T47D (cell line): ENCODE data around the gene CFAP73.
"Not testable (repeated sequence)": the region's sequence is repeated elsewhere in the genome, so short reads cannot be mapped to it uniquely, and the experiment has no call there.

ENCODE experiments used
- DNase-seq, 2 experiments: peaks; one replicate each; pipeline versions ENCODE4 v3.0.0 to v3.0.0-alpha.2; 2011 to 2012; ENCODE audit warnings: low read depth in 1 of 2, low spot score in 1 of 2
- JUND ChIP-seq: IDR thresholded peaks from 2 replicates; pipeline ENCODE4 v1.6.1; 2012; ENCODE audit warnings: low read depth
- in situ Hi-C: cut with HindIII; loops from 2 replicates; pipeline ENCODE4 v1.10.0; 2016; ENCODE audit warnings: low sequenced_read_pairs, low pct_unique_long_range_greater_than_20kb

CFAP73 gene

DNA sequence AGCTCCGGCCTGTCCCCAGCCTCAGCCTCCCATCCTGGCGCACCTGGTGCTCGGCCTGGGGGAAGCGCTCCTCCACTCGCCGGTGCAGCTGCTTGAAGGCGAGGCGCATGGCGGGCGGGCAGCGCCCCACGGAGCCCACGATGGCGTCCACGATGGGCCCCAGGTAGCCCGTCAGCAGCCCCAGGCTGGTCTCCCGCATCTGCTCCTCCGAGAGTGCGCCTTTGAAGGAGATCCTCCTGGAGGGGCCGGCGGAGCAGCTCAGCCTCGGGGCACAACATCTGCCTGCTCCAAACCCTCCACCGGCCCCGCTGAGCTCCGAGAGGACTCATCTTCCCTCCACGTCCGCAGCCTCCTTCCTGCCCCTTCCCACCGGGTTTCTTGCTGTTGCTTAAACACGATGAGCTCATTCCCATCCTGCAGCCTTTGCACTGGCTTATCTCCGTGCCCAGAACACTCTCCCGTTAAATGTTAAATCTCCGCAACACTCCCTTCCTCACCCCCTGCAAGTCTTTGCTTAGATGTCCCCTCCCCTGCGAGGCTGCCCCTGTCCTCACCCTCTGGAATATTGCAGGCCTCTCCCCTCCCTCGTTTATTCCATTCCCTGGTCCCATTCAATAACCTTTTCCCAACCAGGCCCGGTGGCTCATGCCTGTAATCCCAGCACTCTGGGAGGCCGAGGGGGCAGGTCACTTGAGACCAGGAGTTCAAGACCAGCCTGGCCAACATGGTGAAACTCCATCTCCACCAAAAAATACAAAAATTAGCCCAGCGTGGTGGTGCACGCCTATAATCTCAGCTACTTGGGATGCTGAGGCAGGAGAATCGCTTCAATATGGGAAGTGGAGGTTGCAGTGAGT, 37.3 kb upstream of the CFAP73 start:
- no peak for TF ChIP-seq JUND
- DNase-seq = no peak
- in situ Hi-C loops = no loop called here

DNA sequence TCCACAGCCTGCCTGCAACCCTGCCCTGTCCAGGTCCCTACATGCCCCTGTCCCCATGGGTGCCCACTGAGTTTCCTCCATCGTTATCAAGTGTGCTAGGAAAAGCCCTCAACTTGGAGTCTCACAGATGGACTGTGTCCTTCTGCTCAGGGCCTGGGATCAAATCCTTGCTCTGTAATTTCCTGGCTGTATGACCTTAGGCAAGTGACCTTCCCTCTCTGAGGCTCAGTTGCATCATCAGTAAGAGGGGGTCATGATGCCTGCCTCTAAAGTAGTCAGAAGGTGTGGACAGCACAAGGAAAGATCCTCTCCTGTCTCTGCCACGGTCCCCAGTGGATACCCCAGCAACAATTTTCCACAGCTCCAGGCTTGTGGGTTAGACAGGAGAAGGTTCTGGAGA, 36.1 kb upstream of the CFAP73 start:
- TF ChIP-seq JUND = no peak
- no peak for DNase-seq
- in situ Hi-C loops = no loop called here

DNA sequence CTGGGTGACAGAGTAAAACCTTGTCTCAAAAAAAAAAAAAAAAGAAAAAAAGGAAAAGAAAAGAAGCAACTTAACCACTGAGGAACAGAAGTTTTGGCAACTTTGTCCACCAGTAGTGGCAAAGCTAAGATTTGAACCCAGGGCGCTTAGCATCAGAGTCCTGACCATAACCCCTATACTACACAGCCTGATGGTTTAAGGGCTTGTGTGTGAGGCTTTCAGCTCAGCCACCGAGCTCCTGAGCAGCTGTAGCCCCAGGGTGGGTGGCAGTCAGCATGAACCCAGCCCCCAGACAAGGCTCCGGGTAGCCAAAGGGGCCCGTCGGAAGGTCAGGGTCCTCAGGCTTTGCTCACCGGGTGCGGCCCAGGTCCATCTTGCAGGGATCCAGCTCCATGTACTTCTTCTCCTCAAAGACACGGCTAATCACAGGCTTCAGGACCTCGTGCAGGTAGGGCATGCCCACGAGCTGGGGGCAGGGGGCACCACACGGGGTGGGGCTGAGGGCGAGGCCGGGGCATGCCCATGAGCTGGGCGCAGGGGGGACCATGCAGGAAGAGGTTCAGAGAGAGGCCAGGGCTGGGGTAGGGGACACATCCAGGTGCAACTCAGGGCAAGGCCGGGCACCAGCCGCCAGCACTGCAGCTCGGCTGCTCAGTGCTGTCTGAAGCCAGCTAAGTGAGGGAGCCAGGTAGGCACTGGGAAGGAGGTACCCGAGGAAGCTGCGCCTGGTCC, 34.9 kb upstream of the CFAP73 start:
- TF ChIP-seq JUND = no peak
- DNase-seq = no peak
- in situ Hi-C loops = no loop called here

DNA sequence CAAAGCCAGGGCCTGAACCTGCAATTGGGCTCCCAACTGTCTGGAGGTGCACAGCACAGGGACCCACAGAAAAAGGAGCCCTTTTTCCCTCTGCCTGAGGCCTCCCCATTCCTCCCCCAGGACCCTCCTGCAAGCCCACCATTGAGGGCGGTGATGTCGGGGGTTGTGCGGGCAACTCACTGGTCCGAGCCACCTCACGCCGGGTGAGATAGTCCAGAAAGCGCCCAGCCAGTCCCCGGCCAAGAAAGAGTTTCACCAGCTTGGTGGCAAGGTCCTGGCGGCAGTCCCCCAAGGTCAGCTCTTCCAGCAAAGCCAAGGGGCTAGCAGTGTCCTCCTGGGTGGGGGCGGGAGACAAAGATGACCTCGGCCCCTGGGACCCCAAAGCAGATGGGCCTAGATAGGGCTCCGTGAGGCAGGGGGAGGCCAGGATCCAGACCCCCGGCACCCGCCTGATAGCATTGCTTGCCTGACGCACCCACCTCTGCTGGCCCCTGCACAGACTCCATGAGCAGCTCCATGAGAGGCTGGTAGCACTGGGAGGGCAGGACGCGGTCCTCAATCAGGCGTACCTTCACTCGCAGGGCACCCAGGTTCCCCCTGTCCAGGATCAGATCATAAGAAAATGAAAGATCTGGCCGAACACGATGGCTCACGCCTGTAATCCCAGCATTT, 33.9 kb upstream of the CFAP73 start:
- in situ Hi-C loops = no loop called here
- TF ChIP-seq JUND = no peak
- DNase-seq = no peak

DNA sequence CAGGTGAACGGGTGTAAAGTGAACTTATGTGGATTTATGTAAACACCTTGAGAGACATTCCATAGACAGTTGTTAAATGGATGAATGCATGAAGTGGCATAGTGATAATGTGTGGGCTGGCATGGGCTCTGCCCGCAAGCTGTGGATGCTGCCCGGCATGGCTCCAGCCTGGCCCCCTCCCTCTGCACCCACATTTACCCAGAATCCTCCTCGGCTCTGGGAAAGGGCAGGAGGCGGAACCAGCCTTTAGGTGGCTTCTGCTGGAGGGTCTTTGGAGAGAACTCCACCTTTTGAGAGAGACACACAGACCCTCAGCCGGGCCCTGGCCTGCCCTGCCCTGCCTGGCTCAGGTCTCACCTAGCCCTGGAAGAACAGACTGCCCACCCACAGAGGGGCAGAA, 32.6 kb upstream of the CFAP73 start:
- in situ Hi-C loops = no loop called here
- no peak for DNase-seq
- TF ChIP-seq JUND = no peak

DNA sequence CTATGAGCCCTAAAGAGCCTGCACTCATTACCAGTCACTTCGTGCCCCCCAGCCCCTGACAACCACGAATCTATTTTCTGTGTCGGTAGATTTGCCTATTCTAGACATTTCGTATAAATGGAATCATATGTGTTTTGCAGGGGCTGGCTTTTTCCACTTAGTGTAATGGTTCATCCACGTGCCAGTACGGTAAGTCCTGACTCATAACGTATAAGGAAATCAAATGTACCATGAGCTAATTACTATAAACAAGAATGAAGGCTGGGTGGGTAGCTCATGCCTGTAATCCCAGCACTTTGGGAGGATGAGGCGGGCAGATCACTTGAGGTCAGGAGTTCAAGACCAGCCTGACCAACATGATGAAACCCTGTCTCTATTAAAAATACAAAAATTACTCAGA, 31.8 kb upstream of the CFAP73 start:
- in situ Hi-C loops, DNase-seq: not testable (repeated sequence)

DNA sequence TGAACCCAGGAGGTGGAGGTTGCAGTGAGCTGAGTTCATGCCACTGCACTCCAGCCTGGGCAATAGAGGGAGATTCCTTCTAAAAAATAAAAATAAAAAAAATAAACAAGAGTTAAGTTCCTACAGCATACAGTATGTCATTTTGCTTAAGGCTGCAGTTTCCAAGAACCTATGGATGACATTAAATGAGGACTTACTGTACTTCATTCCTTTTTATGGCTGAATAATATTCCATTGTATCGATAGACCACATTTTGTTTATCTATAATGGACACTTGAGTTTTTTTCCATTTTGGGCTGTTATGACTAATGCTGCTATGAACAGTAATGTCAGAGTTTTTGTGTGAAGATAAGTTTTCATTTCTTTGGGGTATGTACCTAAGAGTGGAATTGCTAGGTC, 31.4 kb upstream of the CFAP73 start:
- no peak for DNase-seq
- no peak for TF ChIP-seq JUND
- in situ Hi-C loops = no loop called here

DNA sequence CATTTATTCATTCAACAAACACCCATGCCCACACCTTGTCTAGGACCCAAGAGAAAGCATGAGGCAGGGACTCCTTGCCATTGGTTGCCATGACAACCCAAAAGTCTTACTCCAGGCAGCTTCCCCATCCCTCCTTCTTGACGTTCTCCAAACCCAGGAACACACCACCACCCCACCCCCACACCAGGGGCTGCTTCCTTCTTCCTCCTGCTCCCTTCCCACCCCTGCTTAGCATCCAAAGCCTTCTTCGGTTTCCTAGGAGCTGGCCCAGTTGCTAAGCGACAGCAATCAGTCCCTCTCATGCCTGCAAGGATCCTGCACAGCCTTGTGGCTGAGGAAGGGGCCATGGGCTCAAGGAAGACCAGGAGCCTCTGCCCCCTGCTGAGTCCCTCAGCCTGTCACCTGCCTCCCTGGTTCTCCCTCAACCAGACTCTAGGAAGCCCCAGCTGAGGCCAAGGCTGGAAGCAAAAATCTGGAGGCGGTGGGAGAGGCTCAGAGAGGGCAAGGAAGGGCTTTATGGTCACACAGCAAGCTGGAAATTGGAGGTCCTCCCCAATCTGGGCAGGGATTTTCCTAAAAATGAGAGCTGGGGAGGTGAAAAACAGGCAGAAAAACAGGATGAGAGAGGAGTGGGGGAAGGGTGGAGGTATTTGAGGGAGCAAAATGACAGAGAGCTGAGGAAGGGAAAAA, 29.4 kb upstream of the CFAP73 start:
- DNase-seq = no peak
- no peak for TF ChIP-seq JUND
- in situ Hi-C loops = no loop called here

DNA sequence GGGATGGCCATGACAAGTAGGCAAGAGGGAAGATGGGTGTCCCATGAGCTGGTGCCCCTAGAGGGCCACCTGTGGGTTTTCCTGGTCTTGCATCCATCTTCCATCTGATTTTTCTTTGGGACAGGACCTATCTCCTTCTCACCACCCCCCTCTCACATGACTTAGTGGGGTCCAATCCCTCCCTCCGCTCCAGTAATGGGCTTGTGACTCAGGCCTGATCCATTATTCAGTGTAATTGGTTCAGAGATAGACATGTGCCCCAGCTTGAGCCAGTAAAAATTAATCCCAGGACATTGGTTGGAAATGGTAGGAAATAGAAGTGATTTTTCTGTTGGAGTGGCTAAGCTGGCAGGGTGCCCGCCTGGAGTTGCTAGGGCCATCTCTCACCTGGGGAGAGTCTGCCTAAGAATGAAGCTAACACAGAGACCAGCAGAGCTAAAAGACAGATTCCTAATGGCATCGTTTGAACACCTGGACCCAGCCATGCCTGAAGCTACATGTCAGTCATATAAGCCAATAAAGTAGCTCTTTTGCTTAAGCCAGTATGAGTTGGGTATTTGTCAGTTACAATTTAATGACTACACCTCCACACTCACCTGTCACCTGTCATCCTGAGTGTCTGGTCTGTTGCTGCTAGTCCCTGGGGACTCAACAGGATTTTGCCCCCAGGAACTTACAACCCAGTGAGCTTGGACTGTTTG, 28.7 kb upstream of the CFAP73 start:
- no peak for TF ChIP-seq JUND
- no peak for DNase-seq
- in situ Hi-C loops = no loop called here

DNA sequence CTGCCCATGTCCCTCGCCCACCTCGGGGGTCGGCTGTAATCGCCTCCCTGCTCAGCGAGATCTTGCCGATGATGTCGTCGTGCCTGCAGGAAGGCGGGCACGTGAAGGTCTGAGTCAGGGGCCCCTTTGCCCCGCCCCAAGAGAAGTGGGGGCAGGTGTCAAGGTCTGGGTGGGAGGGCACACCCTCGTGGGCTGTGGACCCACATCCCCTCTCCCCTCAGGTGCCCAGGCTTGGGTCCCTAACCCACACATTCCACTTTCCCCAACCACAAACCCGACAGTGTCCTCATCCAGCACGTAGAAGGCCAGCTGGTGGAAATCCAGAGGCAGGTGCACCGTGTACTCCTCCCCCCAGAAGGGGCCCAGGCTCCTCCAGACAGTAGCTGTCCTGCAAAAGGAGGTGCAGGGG, 21.7 kb upstream of the CFAP73 start:
- no peak for DNase-seq
- in situ Hi-C loops = no loop called here
- TF ChIP-seq JUND = no peak

DNA sequence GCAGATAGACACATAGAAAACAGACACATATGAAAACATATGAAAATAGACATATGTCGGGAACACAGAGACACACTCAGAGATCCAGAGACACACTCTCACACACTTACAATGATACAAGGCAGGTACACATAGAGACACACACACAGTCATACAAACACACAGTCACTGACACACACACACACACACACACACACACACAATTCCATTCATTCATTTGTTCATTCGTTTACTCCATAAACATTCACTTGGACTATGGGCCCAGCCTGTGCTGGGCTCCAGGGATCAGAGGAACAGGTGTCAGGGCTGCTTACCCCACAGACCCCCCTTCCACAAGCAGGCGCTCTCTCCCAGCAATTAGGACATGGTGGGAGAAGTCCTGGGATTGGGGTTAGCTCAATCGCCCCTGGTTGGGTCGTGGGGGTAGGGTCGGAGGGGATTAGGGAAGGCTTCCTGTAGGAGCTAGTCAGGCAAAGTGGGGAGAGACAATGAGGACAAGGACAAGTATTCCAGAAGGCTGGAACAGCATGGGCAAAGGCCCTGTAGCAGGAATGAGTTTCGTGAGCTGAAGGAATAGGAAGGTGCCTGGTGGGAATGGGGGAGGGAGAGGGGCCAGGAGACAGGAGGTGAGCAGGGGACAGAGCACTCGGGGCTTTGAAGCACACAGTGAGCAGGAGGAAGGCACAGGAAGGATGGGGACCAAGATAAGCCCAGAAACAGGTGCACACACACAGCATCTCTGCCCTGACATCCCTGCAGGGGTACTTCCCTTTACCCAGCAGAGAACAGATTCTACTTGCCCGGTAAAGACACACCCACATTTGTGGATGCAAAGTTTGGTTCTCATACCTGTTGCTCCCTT, 20.5 kb upstream of the CFAP73 start:
- TF ChIP-seq JUND = no peak
- in situ Hi-C loops = no loop called here
- DNase-seq = no peak
